HG02840 (cell line): ENCODE results near the gene ZNF430.

ENCODE experiments used
- ATAC-seq: cut with Tn5 transposase; IDR thresholded peaks from one replicate; pipeline ENCODE4 v1.9.1; 2021; ENCODE audit warnings: mild to moderate bottlenecking, moderate library complexity, moderate number of reproducible peaks; ENCODE audit not compliant: unreplicated experiment, low FRiP score

ZNF430 gene

GRCh38 chr19:21109116-21109515 is 88.7 kb downstream of the ZNF430 start:
- ATAC-seq, result no peak
